Activated CD8-positive, alpha-beta memory T cell treated with anti-CD3 and anti-CD28 coated beads for 1 hour (primary cell): ENCODE measurements around the gene FRMD4A.
"Not testable (repeated sequence)": the region's sequence is repeated elsewhere in the genome, so short reads cannot be mapped to it uniquely, and the experiment has no call there.

Source experiments
- DNase-seq, 2 donors: peaks; one replicate each; pipeline ENCODE4 v3.0.0-alpha.2; 2020; ENCODE audit warnings: low read depth in 1 of 2; ENCODE audit errors: extremely low read depth in 1 of 2

The FRMD4A gene

DNA sequence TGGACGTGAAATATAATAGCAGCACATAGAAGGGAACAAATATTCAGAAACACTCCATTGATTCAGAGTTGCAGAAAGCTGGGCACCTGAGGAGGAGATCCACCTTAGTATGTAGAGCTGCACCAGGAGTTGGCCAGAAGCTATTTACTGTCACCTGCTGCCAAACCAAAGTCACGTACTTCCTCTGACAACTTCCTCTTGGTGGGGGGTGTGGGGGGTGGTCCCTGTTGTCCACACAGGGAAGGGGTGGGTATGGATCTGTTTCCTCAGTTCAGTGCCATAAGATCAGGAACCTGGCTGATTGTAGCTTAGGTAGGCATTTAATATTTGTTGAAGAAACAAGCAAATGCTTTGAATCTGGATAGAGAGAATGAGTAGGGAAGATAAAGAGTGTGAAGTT, 264.6 kb downstream of the FRMD4A start:
- DNase-seq, result no peak

DNA sequence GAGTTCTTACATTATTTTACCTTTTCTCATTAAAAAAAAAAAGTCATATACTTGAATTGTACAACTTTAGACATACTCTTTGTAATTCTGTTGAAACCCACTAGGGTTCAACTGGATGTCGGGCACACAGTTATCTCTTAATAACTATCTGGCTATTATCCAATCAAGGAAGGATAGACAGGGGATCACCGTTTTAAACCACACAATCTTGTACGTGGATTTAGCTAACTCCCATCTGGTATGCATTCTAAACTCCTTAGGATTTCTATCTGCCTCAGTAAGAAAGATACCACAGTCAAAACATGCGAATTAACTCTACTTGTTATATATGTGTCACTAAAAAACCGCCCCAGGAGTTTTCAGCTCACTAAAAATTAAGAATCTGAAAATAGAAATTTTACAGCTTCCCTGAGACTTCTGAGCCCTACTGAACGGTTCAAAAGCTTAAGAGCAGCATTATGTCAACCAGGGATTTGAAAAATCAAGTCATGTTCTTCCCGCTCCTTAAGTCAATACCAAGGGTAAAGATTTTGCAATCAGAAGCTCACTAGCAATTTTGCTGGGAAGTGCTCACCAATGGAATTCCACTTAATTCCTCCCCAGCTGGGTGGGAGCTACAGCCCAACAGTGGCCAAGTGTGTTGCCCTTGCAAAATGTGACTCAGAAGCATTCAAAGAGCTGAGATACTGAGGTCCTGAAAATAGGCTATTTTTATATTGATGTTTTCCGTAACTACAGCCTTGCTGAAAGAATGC, 267.0 kb downstream of the FRMD4A start:
- DNase-seq, result no peak

DNA sequence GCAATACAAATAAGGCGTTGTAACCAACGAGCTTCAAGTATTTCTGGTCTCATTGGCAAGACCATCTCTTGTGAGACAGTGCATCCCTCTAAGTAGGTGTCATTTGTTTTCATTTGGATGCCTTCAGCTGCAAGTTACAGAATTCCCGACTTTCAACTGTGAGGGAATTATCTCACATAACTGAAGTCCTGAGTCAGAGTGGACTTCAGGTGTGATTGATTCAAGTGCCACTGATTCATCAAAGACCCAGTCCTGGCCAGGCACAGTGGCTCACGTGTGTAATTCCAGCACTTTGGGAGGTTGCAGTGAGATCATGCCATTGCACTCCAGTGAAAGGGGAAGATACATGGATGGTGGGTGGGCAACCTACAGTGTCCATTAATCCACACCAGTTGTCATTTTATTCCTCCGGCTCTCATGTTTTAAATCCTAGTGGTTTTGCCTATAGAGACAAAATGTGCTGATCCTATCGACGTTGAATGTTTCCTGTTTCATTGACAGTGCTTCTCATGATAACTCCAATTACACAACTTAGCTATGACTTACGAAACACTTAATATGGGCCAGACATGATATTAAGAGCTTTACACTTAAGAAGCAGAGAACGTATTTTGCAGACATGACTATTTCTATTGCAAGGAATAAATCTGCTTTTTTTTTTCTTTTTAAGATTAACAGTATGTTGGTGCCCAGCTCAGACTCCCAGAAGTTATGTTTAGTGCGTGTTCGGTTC, 268.0 kb downstream of the FRMD4A start:
- no peak for DNase-seq

DNA sequence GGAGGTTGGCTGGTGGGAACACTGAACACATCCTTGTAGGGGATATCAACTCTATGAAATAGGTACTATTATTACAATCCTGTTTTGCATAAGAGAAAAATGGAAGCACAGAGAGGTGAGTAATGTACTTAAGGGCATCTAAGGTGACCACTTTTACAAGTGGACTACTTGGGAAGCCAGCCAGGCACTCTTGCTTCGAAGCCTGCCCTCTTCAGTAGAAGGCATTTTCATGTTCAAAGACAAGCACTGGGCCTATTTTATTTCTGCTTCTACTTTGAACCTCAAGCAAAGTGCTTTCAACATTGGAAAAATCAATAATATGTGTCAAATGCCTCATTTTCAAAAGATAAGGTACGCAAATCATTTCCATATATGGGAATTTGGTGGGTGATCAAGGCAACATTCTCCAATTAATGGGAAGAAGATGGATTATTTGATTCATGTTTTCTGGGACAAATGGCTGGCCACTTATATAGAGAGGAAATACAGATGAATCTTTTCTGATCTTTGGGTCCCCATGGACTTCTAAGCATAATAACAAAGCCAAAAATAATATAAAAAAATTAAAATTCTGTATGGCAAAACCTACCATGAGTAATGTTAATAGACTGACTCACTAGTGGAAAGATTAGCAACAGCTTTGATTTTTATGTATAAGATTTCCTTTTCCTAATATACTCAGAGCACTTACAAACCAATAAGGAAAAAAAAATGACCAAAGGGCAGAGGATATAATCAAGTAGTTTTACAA, 270.2 kb downstream of the FRMD4A start:
- DNase-seq, result no peak

DNA sequence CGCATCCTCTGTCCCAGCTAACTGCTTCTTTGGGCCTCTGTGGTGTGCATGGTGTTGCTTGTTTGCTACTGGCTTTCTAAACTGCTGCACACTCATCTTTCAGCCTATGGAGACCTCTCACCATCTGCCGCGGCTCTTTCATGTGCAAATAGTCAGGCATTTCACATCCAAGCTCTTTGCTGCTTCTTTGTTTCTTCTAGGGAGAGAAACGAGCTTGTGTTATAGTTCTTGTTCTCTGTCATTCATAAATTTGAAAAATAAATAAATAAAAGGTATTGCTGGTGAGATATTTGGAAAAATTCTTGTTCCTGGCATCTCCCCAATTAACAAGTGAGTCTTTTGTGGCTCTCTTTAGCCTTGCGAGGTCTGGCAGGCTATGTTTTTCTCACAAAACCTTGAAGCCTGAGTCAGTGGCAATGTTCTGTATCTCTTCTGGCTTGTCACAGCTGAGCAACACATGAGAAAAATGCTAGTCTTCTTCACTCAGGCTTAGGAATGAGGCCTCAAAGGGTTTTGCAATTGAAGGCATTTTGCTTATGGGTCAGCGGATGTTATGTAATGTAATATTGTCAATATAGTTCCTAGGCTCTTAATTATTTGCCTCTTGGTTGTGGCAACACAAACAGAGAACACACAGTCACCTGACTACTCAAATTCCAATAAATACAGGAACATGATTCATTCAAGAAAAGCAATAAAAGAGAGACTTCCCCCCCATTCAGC, 274.0 kb downstream of the FRMD4A start:
- DNase-seq, result no peak

DNA sequence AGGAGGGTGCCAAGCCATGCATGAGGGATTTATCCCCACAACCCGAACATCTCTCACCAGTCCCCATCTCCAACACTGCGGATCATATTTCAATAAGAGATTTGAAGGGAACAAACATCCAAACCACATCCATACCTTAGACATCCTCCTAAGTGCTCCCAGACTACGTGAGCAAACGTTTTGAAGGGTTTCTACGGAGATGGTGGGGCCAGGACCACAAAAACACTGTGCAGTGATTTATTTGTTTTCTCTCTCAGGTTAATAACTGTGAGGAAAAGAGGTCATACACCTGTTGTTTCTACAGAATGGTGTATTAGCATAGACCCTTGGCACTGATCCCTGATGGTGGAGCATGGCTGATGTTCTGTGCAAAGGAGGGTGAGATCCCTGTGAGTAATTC, 277.8 kb downstream of the FRMD4A start:
- DNase-seq, result no peak

DNA sequence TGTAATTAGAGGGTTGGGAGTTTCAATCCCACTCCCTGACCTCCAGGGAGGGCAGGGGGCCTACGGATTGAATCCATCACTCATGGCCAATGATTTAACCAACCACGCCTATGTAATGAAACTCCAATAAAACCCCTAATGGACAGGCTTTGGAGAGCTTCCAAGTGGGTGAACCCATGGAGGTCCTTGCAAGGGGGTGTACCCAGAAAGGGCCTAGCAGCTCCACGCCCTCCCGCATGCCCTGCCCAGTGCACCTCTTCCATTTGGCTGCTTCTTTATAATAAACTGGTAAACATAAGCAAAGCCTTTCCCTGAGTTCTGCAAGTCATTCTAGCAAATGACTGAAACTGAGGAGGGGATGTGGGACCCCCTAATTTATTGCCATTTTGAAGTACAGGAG, 280.1 kb downstream of the FRMD4A start:
- DNase-seq, result no peak

DNA sequence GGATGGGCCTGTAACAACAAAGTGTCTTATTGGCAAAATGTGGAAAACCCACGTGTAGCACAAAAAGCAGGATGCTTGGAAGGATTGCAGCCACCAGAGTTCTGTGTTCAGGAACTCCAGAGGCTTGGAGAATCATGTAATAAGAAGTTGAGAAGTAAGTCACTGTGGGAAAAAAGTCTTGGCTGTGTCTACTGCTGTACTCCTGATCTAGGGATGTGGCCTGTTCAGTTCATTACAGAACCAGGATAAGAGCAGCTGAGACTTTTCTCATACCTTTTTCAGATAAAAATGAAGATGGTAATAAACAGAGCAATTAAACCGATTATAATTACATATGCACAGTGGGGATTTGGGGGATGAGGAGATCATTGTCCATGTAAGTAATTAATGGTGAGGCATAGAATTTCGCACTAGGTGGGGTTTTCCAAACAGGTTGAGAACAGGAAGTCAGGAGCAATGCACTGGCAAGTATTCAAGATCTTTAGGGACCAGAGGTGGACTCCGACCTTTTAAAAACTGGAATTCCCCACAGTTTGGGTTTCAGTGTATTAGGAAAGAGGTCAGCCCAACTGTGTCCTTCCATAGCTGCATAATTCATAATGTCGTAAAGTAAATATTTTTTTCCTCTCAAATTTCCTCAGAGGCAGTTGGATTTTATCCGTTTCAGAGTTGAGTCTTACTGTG, 281.7 kb downstream of the FRMD4A start:
- DNase-seq, result no peak

DNA sequence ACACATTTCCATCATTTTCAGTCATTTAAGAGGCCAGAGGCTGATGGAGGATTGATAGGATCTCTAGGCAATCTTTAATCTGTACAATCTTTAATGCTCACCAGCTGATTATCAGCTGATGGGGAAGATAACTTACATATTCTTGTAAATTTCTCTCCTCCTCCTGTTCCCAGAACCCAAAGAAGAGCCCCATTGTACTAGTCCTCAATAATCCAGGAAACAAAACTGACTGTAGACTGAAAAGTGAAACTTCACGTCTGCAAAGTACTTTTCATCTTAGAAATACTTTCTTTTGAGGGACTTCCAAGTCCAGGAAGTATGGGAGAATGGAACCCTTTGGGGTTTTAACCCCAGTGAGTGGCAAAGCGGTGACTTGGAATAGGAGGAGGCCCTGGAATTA, 283.3 kb downstream of the FRMD4A start:
- DNase-seq, result no peak

DNA sequence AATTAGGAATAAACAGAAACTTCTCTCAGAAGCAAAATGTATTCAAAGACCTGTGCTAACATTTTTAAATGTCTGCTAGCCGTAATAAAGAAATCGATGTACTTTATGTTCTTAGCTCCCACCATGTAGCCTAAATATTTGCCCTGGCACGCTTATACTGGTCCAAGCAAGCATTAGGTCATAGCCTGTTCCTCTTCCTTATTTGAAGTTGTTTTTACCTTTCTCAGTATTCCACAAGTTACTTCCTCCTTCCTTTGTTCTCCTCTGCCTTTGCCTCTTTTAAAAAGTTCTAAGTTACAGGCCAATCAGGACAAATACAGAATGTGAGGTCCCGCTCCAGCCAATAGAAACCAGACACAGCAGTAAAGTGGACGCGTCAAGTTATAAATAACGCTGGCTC, 288.7 kb downstream of the FRMD4A start:
- DNase-seq, result not testable (repeated sequence)

DNA sequence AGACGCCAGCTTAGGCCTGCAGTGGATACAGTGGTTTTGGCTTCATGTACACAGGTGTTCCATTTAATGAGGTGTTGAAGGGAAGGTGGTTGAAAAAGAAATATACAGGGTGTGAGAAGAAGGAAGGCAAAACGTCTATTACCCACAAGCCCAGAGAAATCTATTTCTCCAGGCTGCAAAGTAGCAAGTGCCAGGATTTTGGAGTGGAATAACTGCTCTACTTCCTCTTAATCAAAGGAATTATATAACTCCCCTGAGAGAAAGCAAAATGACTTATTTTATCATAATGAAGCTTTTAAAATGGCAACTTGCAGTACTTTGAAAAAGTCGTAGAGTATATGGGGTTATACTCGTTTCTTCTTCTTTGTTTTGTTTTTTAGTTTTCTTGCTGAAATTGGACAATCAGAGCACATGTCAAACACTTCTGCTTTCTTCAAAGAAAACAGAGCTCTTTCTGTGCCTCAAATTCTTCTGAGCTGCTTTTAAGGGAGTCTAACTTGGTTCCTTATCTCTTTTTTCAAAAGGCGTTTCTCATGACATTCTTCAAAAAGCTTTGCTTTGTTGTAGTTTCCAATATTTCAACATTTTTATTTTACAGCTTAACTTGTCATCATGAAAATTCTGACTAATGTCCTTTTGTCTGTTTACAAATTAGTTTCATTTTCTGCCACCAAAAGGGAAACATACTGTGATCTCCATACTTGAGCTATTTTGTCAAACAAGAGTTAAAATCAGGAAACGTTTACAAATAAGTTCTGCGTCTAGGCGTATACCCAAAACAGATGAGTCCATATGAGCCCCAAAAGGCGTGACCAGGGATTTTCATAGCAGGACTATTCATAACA, 289.7 kb downstream of the FRMD4A start:
- DNase-seq, result no peak

DNA sequence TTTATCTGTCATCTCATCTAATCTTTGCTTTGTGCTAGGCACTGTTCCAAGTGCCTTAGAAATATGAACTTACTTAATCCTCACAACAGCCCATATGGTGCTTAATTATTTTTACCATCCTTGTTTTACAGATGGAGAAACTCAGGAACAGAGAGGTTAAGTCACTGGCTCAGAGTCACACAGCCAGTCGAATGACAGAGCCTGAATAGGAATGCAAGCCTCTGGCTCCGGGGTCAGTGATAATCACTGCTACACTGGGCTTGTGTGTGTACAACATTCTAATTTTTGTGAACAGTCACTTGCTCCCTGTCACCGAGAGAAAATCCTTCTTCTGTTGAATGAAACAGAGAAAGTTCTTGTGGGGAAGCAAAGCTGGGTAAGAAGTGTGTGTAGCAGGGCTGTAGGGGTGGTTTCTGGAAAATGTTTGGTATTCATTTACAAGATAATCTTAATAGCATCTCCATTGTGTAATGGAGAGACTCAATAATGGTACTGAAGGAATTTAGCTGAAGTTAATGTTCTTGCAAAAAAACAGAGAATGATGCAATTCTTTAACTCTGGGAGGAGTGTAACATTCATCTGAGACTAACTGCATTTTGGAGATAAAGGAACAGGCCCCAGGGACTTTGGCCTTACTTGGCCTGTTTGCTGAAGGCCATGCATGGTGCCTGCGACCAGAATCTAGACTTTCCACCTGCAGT, 290.6 kb downstream of the FRMD4A start:
- no peak for DNase-seq

DNA sequence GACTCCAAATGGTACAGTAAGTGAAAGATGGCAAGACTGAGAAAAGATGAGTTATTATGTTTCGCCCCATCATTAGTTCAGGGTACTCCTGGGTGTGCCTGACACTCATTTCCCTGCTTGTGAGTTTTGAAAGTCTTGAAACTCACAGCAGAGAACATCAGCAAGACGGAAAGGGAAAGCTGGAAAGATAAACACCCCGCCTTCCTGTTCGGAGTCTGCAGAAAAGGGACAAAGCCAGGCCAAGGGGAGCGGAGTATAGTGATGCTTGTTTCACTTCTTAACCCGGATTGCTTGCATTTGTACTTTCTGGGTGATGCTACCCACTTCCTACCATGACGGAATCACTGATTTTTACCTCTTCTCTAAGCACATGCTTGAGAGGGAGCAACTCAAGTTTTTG, 294.5 kb downstream of the FRMD4A start:
- DNase-seq, result no peak

DNA sequence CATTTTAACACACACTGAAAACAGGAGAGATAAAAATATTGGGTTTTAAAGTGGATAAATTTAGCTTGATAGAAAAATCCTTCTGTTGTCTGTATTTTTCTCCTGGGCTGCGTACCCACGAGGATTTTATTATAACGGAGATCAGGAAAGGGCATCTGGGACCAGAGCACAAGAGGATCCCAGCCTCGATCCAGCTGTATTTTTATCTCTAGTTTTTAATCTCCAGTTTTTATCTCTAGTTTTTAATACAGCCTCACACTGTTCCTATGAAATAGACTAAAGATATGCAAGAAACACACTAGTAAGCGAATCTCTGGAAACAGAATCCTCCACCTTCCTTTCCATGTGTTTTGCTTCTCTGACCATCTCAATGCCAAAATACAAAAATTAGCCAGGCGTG, 295.2 kb downstream of the FRMD4A start:
- no peak for DNase-seq

DNA sequence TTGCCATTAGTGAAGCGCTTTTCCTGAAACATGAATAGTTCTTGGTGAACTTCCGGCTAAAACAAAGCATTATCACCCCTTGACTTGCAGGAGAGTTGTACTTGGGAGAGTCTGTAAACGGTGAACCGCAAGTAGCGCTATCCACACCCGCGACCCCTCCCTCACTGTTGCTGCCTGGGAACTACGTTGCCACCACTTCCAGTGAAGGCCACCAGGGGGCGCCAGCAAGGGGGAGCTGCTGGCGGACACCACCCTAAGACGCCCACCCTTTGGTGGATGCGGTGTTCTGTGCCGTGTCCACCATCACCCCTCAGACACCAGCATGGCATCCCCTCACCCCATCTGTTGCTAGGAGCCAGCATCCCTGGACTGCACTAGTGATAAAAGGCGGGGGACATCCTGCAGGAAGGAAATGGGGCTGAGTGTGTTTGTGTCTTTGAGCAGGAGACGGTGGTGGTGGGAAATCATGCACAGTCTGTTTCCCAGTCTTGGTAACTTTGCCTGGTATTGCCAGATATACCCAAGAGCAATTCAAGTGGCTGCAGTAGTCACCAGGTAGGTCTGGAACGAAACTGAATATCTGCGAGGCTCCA, 298.2 kb downstream of the FRMD4A start:
- DNase-seq, result peak; percentile 6 to 11

DNA sequence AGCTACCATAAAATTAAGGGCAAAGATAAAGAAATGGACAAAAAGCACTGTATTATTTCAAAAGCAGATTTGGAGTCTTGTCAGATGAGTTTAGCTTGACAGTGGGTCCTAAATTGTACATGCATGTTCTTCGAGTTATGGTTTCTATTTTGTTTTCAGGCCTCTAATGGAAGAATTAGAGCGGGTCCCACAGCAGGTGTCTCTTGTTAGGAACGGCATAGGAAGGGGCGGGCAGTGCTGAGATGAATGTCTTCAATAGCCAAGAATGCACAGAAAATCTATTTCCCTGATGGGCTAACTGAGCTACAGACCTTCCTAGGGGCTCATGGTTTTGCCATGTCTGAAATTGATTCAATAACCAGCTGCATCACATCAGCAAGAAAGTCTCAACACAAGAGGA, 304.4 kb downstream of the FRMD4A start:
- DNase-seq, result no peak

DNA sequence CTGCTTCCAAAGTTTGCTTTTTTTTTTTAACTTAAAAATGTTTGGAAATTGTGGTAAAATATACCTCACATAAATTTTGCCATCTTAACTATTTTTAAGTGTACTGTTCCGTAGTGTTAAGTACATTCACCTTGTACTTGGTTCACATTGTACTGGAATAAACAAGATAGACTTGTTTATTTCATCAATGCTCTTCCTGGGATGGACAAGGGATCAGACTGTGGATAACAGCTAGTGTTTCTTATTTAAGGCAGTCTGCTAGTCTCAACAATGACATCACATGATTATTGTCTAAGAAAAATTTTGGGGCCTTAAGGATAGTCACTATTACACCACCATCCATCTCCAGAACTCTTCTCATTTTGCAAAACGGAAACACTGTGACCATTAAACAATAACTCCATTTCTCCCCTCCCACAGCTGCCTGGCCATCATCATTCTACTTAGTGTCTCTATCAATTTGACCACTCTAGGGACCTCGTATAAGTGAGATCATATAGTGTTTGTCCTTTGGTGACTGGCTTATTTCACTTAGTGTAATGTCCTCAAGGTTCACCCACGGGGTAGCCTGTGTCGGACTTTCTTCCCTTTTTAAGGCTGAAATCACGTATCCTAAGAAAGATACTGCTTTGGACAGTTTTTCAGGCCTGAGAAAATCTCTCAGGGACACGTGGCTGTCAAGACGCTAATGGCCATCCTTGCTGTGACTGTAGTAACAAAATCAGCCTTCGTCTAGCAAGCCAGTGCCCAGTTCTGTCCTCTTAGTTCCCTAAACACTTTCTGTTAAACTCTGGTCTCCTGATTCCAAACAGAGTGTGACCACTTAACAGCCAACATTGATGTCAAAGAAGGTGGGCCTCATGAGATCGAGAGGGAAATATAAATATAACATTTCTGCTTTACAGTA, 305.2 kb downstream of the FRMD4A start:
- no peak for DNase-seq
